ENCODE results near the gene BGN.

The BGN gene

GRCh38 chrX:153512501-153512893 lies 17.7 kb downstream of the BGN start:
- in situ Hi-C loops (cut with MboI; ENCODE audit: low sequenced_read_pairs) = no loop called here
- Histone ChIP-seq H3K27me3 (ENCODE audit: low read depth) (0 out of 2 replicates have a peak, but pooled peaks cover 4% of the 10 kb centered on the region), H3K36me3 (replicated peaks) (no peaks in the 10 kb centered on the region), H3K4me1 (no peaks in the 10 kb centered on the region), H3K9me3 (no peaks in the 10 kb centered on the region), H3K4me3 (no peak overlapping the region)
- no peak for DNase-seq (ENCODE audit: low spot score in 2 of 2)

GRCh38 chrX:153513265-153513664 lies 18.5 kb downstream of the BGN start:
- no peaks in the 10 kb centered on the region for H3K9me3 ChIP-seq
- DNase-seq (ENCODE audit: low spot score in 2 of 2) = no peak
- no peaks in the 10 kb centered on the region for H3K4me1 ChIP-seq
- H3K27me3 ChIP-seq (ENCODE audit: low read depth) = peaks cover 6% of the 10 kb centered on the region; the same call in 1 of the 2 replicates
- in situ Hi-C loops (cut with MboI; ENCODE audit: low sequenced_read_pairs) = no loop called here
- no peaks in the 10 kb centered on the region for H3K36me3 ChIP-seq (replicated peaks)
- H3K4me3 ChIP-seq = no peak overlapping the region

GRCh38 chrX:153514259-153514658 lies 19.5 kb downstream of the BGN start:
- no peak for DNase-seq (ENCODE audit: low spot score in 2 of 2)
- Histone ChIP-seq H3K4me3 (no peak overlapping the region), H3K4me1 (no peaks in the 10 kb centered on the region), H3K27me3 (ENCODE audit: low read depth) (peaks cover 13% of the 10 kb centered on the region), H3K36me3 (replicated peaks) (no peaks in the 10 kb centered on the region), H3K9me3 (no peaks in the 10 kb centered on the region)
- in situ Hi-C loops (cut with MboI; ENCODE audit: low sequenced_read_pairs) = no loop called here

- no peak overlapping the region for H3K4me3 ChIP-seq
- in situ Hi-C loops (cut with MboI; ENCODE audit: low sequenced_read_pairs) = no loop called here
- H3K4me1 ChIP-seq = no peaks in the 10 kb centered on the region
- H3K27me3 ChIP-seq (ENCODE audit: low read depth) = peaks cover 18% of the 10 kb centered on the region
- no peaks in the 10 kb centered on the region for H3K36me3 ChIP-seq (replicated peaks)
- H3K9me3 ChIP-seq = no peaks in the 10 kb centered on the region
- DNase-seq (ENCODE audit: low spot score in 2 of 2) = no peak
Measured at GRCh38 chrX:153515435-153515834, 20.7 kb downstream of the BGN start.

- in situ Hi-C loops (cut with MboI; ENCODE audit: low sequenced_read_pairs) = no loop called here
- no peak for DNase-seq (ENCODE audit: low spot score in 2 of 2)
- H3K4me3 ChIP-seq = no peak overlapping the region
- peaks cover 18% of the 10 kb centered on the region for H3K27me3 ChIP-seq (ENCODE audit: low read depth)
- no peaks in the 10 kb centered on the region for H3K9me3 ChIP-seq
- no peaks in the 10 kb centered on the region for H3K4me1 ChIP-seq
- no peaks in the 10 kb centered on the region for H3K36me3 ChIP-seq (replicated peaks)
Measured at GRCh38 chrX:153516073-153516472, 21.3 kb downstream of the BGN start.

GRCh38 chrX:153517423-153517822 lies 22.6 kb downstream of the BGN start, which contains the start of gene ATP2B3:
TSS of gene ATP2B3 (plus strand) at chrX:153517642. CDS start at chrX:153536248, 18,606 bp downstream.
- no peak within 1 kb of the TSS for H3K4me3 ChIP-seq
- DNase-seq (ENCODE audit: low spot score in 2 of 2) = no peak
- peaks cover 18% of the 10 kb centered on the region for H3K27me3 ChIP-seq (ENCODE audit: low read depth)
- no peaks in the 10 kb centered on the region for H3K36me3 ChIP-seq (replicated peaks)
- no peaks in the 10 kb centered on the region for H3K4me1 ChIP-seq
- H3K9me3 ChIP-seq = no peaks in the 10 kb centered on the region
- in situ Hi-C loops (cut with MboI; ENCODE audit: low sequenced_read_pairs) = no loop called here

GRCh38 chrX:153517946-153518834 lies 23.4 kb downstream of the BGN start:
- Histone ChIP-seq H3K27me3 (ENCODE audit: low read depth) (peaks cover 18% of the 10 kb centered on the region), H3K4me3 (no peak overlapping the region), H3K4me1 (no peaks in the 10 kb centered on the region), H3K36me3 (replicated peaks) (no peaks in the 10 kb centered on the region), H3K9me3 (no peaks in the 10 kb centered on the region)
- no peak for DNase-seq (ENCODE audit: low spot score in 2 of 2)
- in situ Hi-C loops (cut with MboI; ENCODE audit: low sequenced_read_pairs) = no loop called here

GRCh38 chrX:153519569-153520286 lies 24.9 kb downstream of the BGN start:
- DNase-seq (ENCODE audit: low spot score in 2 of 2) = no peak
- Histone ChIP-seq H3K4me3 (no peak overlapping the region), H3K27me3 (ENCODE audit: low read depth) (peaks cover 18% of the 10 kb centered on the region), H3K4me1 (no peaks in the 10 kb centered on the region), H3K9me3 (no peaks in the 10 kb centered on the region), H3K36me3 (replicated peaks) (no peaks in the 10 kb centered on the region)
- in situ Hi-C loops (cut with MboI; ENCODE audit: low sequenced_read_pairs) = no loop called here

GRCh38 chrX:153520287-153520917 lies 25.6 kb downstream of the BGN start:
- in situ Hi-C loops (cut with MboI; ENCODE audit: low sequenced_read_pairs) = no loop called here
- no peak overlapping the region for H3K4me3 ChIP-seq
- DNase-seq (ENCODE audit: low spot score in 2 of 2) = no peak
- H3K9me3 ChIP-seq = no peaks in the 10 kb centered on the region
- no peaks in the 10 kb centered on the region for H3K36me3 ChIP-seq (replicated peaks)
- no peaks in the 10 kb centered on the region for H3K4me1 ChIP-seq
- H3K27me3 ChIP-seq (ENCODE audit: low read depth) = peaks cover 18% of the 10 kb centered on the region

GRCh38 chrX:153521034-153521433 lies 26.3 kb downstream of the BGN start:
- Histone ChIP-seq H3K27me3 (ENCODE audit: low read depth) (peaks cover 16% of the 10 kb centered on the region), H3K9me3 (no peaks in the 10 kb centered on the region)
- in situ Hi-C loops (cut with MboI; ENCODE audit: low sequenced_read_pairs) = no loop called here

GRCh38 chrX:153522259-153522658 lies 27.5 kb downstream of the BGN start:
- DNase-seq (ENCODE audit: low spot score in 2 of 2) = no peak
- no peaks in the 10 kb centered on the region for H3K4me1 ChIP-seq
- H3K27me3 ChIP-seq (ENCODE audit: low read depth) = peaks cover 16% of the 10 kb centered on the region
- no peaks in the 10 kb centered on the region for H3K9me3 ChIP-seq
- H3K36me3 ChIP-seq (replicated peaks) = no peaks in the 10 kb centered on the region
- H3K4me3 ChIP-seq = no peak overlapping the region
- in situ Hi-C loops (cut with MboI; ENCODE audit: low sequenced_read_pairs) = no loop called here

More at GRCh38 chrX:153521034-153521433, 26.3 kb downstream of the BGN start:
- H3K4me3 ChIP-seq = no peak overlapping the region
- DNase-seq (ENCODE audit: low spot score in 2 of 2) = no peak
- no peaks in the 10 kb centered on the region for H3K36me3 ChIP-seq (replicated peaks)
- no peaks in the 10 kb centered on the region for H3K4me1 ChIP-seq

GRCh38 chrX:153523269-153523668 lies 28.5 kb downstream of the BGN start:
- Histone ChIP-seq H3K36me3 (replicated peaks) (no peaks in the 10 kb centered on the region), H3K27me3 (ENCODE audit: low read depth) (peaks cover 14% of the 10 kb centered on the region), H3K9me3 (no peaks in the 10 kb centered on the region), H3K4me1 (no peaks in the 10 kb centered on the region), H3K4me3 (no peak overlapping the region)
- no peak for DNase-seq (ENCODE audit: low spot score in 2 of 2)
- in situ Hi-C loops (cut with MboI; ENCODE audit: low sequenced_read_pairs) = no loop called here

GRCh38 chrX:153524234-153524633 lies 29.5 kb downstream of the BGN start:
- in situ Hi-C loops (cut with MboI; ENCODE audit: low sequenced_read_pairs) = no loop called here
- no peaks in the 10 kb centered on the region for H3K4me1 ChIP-seq
- H3K4me3 ChIP-seq = no peak overlapping the region
- no peaks in the 10 kb centered on the region for H3K9me3 ChIP-seq
- no peaks in the 10 kb centered on the region for H3K36me3 ChIP-seq (replicated peaks)
- peaks cover 7% of the 10 kb centered on the region; the same call in 1 of the 2 replicates for H3K27me3 ChIP-seq (ENCODE audit: low read depth)
- no peak for DNase-seq (ENCODE audit: low spot score in 2 of 2)

- in situ Hi-C loops (cut with MboI; ENCODE audit: low sequenced_read_pairs) = no loop called here
- H3K9me3 ChIP-seq = no peaks in the 10 kb centered on the region
- H3K36me3 ChIP-seq (replicated peaks) = no peaks in the 10 kb centered on the region
- H3K27me3 ChIP-seq (ENCODE audit: low read depth) = peaks cover 2% of the 10 kb centered on the region; the same call in 1 of the 2 replicates
- no peak for DNase-seq (ENCODE audit: low spot score in 2 of 2)
- no peak overlapping the region for H3K4me3 ChIP-seq
- no peaks in the 10 kb centered on the region for H3K4me1 ChIP-seq
Measured at GRCh38 chrX:153525451-153525850, 30.7 kb downstream of the BGN start.
